SIG-M5 treated with dmso at 0.1 percent for 504 hours (cell line): ENCODE measurements around the gene RHBDL1.

Experiments
- DNase-seq: peaks from one replicate; lab custom pipeline; 2025; ENCODE audit not compliant: unreplicated experiment; lab: John Stamatoyannopoulos, UW

RHBDL1 gene

GRCh38 chr16:636206-637080 lies 39.0 kb upstream of the RHBDL1 start, which contains the start of gene METTL26:
METTL26 (minus strand) TSS chr16:636305; CDS start chr16:636290, 15 bp downstream.
- DNase-seq, result peak; percentile 94

DNA sequence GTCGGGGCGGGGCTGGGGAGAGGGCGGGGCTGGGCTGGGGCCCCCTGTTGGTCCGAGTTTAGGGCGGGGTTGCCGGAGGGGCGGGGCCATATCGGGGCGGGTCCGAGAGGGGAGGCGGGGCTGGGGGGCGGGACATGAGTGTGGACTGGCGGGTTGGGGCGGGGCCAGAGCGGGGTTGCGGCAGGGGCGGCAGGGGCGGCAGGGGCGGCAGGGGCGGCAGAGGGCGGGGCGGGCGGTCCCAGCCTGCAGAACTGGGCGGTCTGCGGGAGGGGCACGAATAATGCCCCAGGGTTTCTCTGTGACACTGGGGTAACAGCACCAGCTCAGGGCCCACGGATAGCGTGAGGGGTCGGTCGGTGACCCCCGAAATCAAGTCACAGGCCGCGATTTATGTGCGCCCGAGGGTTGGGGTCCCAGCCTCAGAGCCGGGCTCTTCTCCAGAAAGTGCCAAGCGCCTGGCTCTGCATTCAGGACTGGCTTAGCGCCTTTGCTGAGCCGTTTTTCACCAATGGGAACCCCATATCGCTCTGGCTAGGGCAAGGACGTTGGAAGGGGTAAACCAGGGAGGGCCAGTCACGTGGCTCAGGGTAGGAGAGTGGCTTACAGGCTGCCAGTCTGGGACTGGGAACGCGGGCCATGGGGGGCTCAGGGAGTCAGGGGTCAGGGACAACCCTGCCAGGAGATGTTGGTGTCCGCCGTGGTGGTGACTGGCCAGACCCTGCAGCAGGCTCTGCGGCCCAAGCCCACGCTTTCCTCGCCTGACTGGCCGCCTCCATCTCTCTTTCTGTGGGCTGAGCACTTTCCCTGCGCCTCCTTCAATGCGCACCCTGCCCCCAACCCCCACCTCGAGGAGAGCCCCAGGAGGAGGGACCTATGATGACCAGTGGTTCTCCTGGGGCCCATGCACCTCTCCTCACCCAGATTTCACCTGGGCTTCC lies 38.1 kb upstream of the RHBDL1 start:
- peak; percentile 80 for DNase-seq

DNA sequence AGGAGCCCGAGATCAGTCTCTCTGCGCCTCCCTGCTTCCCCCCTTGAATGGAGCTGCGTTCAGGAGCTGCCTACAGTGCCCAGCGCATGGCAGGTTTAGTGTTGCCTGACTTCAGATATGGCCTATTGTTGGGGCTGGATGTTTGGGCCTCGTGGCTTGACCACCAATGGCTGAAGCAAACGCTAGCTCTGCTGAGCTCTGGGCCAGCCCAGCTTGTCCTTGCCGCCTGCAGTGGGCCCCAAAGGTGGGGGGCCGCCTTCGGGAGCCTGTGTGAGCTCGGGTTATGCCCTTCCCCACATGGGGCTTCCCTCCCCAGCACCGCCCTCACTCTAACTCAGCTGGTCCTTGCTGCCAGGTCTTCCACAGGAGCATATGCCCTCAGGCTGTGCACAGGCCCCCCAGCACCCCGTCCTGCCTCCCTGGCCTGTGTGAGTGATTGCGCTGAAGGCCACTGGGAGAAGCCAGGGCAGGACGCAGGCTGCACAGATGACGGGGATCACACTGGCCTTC lies 37.4 kb upstream of the RHBDL1 start:
- DNase-seq, result no peak

GRCh38 chr16:638836-639235 lies 36.6 kb upstream of the RHBDL1 start:
- DNase-seq, result no peak

DNA sequence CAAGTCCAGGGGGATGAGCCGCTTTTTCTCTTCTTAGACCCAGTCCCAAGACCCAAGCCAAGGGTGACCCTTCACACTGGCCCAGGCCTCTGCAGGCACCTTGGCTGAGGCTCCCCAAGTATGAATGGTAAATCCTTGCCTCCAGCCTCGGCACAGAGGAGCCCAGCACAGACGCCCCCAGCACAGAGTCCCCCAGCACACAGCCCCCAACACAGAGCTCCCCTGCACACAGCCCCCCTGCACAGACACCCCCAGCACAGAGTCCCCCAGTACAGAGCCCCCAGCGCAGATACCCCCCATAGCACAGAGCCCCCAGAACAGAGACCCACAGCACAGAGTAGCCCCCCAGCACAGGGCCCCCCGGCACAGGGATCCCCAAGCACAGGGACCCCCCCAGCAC lies 34.9 kb upstream of the RHBDL1 start:
- DNase-seq, result no peak

DNA sequence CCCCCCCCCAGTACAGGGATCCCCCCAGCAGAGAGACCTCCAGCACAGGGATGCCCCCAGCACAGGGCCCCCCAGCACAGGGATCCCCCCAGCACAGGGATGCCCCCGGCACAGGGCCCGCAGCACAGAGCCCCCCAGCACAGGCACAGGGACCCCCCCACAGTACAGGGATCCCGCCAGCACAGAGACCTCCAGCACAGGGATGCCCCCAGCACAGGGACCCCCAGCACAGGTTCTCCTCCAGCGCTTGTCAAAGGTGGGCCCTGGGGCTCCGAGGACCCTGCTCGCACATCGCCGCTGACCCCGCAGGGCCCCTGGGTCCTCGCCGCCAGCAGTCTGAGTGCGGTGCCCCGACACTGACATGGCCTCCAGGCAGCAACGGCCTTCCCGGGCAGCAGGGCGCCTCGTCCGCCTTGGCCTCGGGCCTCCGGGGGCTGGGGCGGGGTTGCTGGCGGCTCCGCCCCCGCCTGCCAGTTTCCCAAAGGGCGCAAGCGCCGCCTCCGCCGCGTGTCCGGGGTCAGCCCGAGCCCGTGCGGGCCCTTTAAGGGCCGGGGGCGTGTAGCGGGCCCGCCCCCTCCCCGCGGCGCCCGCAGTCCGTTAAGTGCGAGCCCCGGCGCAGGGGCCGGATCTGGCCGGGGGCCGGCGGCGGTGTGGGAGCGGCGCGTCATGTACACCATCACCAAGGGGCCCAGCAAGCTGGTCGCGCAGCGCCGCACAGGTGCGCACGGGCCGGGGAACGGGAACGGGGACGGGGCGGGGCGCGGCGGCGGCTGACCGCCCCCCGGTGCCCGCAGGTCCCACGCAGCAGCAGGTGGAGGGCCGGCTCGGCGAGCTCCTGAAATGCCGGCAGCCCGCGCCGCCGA lies 33.9 kb upstream of the RHBDL1 start, which contains the start of gene MCRIP2:
Gene MCRIP2 (plus strand): TSS at position 503 of the 863 bp plus-strand sequence. CDS start 164 bp downstream, at position 667.
- peak; percentile 62 for DNase-seq

- DNase-seq, result peak; percentile 58
Observed at GRCh38 chr16:642189-643049, 33.1 kb upstream of the RHBDL1 start.

DNA sequence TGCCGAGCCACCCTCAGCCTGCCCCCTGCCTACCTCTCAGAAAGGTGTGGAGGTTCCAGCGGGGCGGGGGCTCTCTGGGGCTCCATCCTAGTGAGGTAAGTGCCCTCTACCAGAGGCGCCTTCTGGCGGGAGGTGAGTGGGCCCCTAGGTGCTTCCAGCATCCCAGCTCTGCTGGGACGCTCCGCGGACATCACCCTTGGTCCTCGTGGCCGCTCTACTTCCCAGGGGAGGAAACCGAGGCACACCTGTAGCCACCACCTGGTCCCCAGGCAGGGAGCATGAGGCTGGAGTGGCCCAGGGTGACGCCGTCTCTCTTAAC lies 32.5 kb upstream of the RHBDL1 start:
- DNase-seq, result no peak

- DNase-seq, result no peak
Observed at GRCh38 chr16:644556-644955, 30.9 kb upstream of the RHBDL1 start.

GRCh38 chr16:645852-646678 lies 29.4 kb upstream of the RHBDL1 start:
- no peak for DNase-seq

- DNase-seq, result no peak
Observed at GRCh38 chr16:646679-647172, 28.7 kb upstream of the RHBDL1 start.

DNA sequence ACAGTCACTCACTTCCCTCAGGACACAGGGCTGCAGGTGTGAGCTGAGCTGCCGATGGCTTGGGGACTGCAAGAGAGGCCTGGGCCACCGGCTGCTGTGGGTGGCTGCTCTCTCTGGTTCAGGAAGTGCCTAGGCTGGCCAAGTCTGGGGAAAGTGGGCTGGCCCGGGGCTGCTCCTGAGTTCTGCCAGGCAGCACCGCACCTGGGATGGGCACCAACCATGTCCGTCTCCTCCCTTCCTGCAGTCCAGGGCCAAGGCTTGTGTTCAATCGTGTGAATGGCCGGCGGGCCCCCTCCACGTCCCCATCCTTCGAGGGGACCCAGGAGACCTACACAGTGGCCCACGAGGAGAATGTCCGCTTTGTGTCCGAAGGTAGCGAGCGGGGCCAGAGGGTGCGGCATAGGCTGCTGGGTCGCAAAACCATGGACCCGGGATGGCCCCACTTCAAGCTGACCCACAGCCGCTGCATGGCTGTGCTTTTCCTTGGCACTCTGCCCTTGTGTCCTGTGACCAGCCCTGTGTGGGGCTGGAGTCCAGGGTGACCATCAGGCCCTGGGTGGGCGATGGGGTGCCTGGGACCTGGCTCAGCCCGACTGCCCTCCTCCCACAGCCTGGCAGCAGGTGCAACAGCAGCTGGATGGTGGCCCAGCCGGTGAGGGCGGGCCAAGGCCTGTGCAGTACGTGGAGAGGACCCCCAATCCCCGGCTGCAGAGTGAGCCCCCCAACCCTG lies 28.1 kb upstream of the RHBDL1 start:
- DNase-seq, result no peak

DNA sequence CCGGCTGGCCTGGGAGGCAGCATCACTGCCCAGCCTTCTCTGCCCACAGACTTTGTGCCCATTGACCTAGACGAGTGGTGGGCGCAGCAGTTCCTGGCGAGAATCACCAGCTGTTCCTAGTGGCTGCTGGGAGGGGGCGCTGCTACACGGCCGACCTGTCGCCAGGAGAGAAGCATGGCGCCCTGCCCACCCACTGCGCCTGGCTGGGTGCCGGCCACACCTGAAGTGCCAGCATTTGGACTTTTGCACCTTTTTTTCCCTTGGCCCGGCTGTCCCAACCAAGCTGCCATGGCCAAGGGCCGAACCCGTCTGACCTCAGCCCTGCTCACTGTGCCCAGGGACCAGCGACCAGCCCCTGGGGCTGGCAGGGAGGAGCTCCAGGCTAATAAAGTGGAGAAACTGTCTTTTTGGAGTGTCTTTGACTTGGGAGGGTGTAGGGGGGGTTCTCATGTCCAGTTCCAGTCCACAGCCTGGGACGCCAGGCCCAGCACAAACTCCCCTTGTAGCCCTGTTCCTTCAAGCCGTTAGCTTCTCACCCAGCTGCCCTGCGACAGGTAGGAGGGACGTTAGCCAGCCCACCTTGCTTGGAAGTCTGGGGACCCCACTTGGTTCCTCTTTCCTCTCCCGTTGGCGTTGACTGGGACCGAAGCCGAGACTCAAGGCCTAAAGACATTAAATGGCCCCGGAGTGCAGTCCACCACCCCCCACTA lies 27.2 kb upstream of the RHBDL1 start:
- peak; percentile 17 for DNase-seq

- DNase-seq, result peak; percentile 87
Observed at GRCh38 chr16:648781-649589, 26.5 kb upstream of the RHBDL1 start, which contains the start of gene WDR90. WDR90 (plus strand) TSS chr16:649365; CDS start chr16:649417, 52 bp downstream.

- peak; percentile 27 for DNase-seq
Observed at GRCh38 chr16:649631-650030, 25.8 kb upstream of the RHBDL1 start.

DNA sequence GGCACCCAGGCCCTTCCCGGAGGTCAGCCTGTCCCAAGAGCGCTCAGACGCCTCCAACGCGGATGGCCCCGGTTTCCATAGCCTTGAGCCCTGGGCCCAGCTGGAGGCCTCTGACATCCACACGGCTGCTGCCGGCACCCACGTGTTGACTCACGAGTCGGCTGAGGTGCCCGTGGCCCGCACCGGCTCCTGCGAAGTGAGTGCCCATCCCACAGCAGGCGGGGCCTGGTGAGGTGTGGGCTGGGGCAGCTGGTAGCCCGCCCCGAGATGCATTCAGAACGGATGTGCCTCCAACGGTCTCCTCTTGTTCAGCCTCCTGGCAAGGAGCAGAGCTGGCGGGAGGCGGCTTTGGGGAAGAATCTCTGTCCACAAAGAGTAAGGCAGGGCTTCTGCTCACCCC lies 23.6 kb upstream of the RHBDL1 start:
- DNase-seq, result no peak
